Upper lobe of right lung (tissue), 1 donor: ENCODE data around the gene THY1. TPM values are rescaled to one million over a fixed set of nuclear protein-coding genes. Genes with fewer than 3 reads are reported as not detected.
"Not testable (repeated sequence)": the region's sequence is repeated elsewhere in the genome, so short reads cannot be mapped to it uniquely, and the experiment has no call there.

Experiments used
- ATAC-seq: fragments of 200-7000 bp; cut with Tn5 transposase; one replicate; pipeline ENCODE4 v1.9.1; 2020; ENCODE audit warnings: mild to moderate bottlenecking, moderate library complexity
- DNase-seq: peaks from one replicate; pipeline ENCODE4 v3.0.0-alpha.2; 2020
- H3K27ac ChIP-seq: fragments of 200-600 bp; one replicate; pipeline ENCODE4 v1.8.0; 2022
- H3K27me3 ChIP-seq: fragments of 200-600 bp; one replicate; pipeline ENCODE4 v1.8.0; 2022; ENCODE audit warnings: mild to moderate bottlenecking
- H3K36me3 ChIP-seq: fragments of 200-600 bp; one replicate; pipeline ENCODE4 v1.8.0; 2022
- H3K4me1 ChIP-seq: fragments of 200-600 bp; one replicate; pipeline ENCODE4 v1.8.0; 2022
- H3K4me3 ChIP-seq: fragments of 200-600 bp; one replicate; pipeline ENCODE4 v1.8.0; 2022; ENCODE audit warnings: mild to moderate bottlenecking
- H3K9me3 ChIP-seq: fragments of 200-600 bp; one replicate; pipeline ENCODE4 v1.8.0; 2022
- CTCF ChIP-seq: fragments of 200-600 bp; IDR thresholded peaks from one replicate; pipeline ENCODE4 v1.8.0; 2022; ENCODE audit warnings: antibody characterized with exemption
- intact Hi-C: fragments of 100-400 bp; cut with DNase I; formaldehyde crosslinking; loops from one replicate; pipeline ENCODE4 v1.11.0; 2022
- total RNA-seq: library from RNA; stranded (reverse); fragmentation: NEBNext Ultra II Directional; extraction: Animal tissue kit (Norgen Biotek cat#: 25700); gene quantifications from one replicate; pipeline ENCODE4 v1.2.1, GENCODE V29; 2021
- donor health status: DM: no; HTN: yes; CAD: no; lungs with severe emphysema.

Gene THY1
- total RNA-seq, 1 donor from 2014 or later = 7.8 TPM

- intact Hi-C loops = no loop called here
Measured at GRCh38 chr11:119414321-119414720, 8.7 kb downstream of the THY1 start.

GRCh38 chr11:119412072-119412471 lies 10.9 kb downstream of the THY1 start:
- DNase-seq = no peak
- no peak for TF ChIP-seq CTCF
- ATAC-seq = no peak
- no peaks in the 10 kb centered on the region for H3K27me3 ChIP-seq
- no peak overlapping the region for H3K4me3 ChIP-seq
- H3K27ac ChIP-seq = no peak overlapping the region
- intact Hi-C loops = no loop called here
- H3K9me3 ChIP-seq = no peaks in the 10 kb centered on the region
- no peaks in the 10 kb centered on the region for H3K4me1 ChIP-seq
- H3K36me3 ChIP-seq = no peaks in the 10 kb centered on the region

More at GRCh38 chr11:119414321-119414720, 8.7 kb downstream of the THY1 start:
- Histone ChIP-seq H3K36me3 (no peaks in the 10 kb centered on the region), H3K9me3 (no peaks in the 10 kb centered on the region), H3K27me3 (no peaks in the 10 kb centered on the region), H3K4me3 (no peak overlapping the region), H3K4me1 (no peaks in the 10 kb centered on the region), H3K27ac (no peak overlapping the region)
- no peak for ATAC-seq
- TF ChIP-seq CTCF = no peak
- no peak for DNase-seq

DNA sequence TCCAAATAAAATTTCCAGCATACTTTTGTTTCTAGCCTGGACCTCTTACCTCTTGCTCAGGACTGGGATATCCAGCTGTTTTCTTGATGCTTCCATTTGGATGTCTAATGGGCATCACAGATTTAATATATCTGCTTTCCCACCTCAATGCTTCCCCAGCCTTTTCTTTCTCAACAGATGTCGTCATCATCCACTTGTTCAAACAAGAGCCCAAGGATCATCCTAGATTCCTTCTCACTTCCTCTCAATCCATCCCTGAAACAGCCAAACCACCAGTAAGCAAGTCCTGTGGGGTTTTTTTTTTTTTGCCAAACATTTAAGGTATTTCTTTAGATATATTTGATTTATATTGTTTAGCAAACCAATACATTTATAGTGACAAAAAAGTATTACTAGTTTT lies 12.5 kb downstream of the THY1 start:
- ATAC-seq = no peak
- H3K27ac ChIP-seq = no peak overlapping the region
- no peaks in the 10 kb centered on the region for H3K27me3 ChIP-seq
- H3K4me3 ChIP-seq = no peak overlapping the region
- H3K9me3 ChIP-seq = no peaks in the 10 kb centered on the region
- intact Hi-C loops = no loop called here
- no peak for DNase-seq
- H3K36me3 ChIP-seq = no peaks in the 10 kb centered on the region
- TF ChIP-seq CTCF = no peak
- H3K4me1 ChIP-seq = no peaks in the 10 kb centered on the region

GRCh38 chr11:119409731-119410130 lies 13.2 kb downstream of the THY1 start:
- H3K27ac ChIP-seq = no peak overlapping the region
- intact Hi-C loops = no loop called here
- TF ChIP-seq CTCF = no peak
- no peak overlapping the region for H3K4me3 ChIP-seq
- H3K9me3 ChIP-seq = no peaks in the 10 kb centered on the region
- H3K36me3 ChIP-seq = no peaks in the 10 kb centered on the region
- no peak for DNase-seq
- ATAC-seq = no peak
- no peaks in the 10 kb centered on the region for H3K4me1 ChIP-seq
- H3K27me3 ChIP-seq = no peaks in the 10 kb centered on the region

- Histone ChIP-seq H3K36me3 (no peaks in the 10 kb centered on the region), H3K27ac (no peak overlapping the region), H3K9me3 (no peaks in the 10 kb centered on the region), H3K27me3 (no peaks in the 10 kb centered on the region), H3K4me1 (no peaks in the 10 kb centered on the region), H3K4me3 (no peak overlapping the region)
- no peak for TF ChIP-seq CTCF
- DNase-seq (no peak), ATAC-seq (no peak)
- intact Hi-C loops = no loop called here
Measured at GRCh38 chr11:119406005-119406404, 17.0 kb downstream of the THY1 start.

DNA sequence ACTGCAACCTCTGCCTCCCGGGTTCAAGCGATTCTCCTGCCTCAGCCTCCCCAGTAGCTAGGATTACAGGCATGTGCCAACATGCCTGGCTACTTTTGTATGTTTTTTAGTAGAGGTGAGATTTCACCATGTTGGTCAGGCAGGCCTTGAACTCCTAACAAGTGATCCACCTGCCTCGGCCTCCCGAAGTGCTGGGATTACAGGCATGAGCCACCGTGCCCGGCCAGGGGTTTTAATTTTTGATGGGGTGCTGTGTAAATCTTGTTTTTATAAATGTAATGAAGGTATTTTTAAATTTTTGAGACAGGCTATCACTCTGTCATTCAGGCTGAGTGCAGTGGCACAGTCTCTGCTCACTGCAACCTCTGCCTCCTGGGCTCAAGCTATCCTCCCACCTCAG lies 17.5 kb downstream of the THY1 start:
- intact Hi-C loops, H3K36me3 ChIP-seq, H3K27me3 ChIP-seq, DNase-seq, H3K9me3 ChIP-seq, H3K4me3 ChIP-seq, H3K4me1 ChIP-seq, H3K27ac ChIP-seq, ATAC-seq: not testable (repeated sequence)
